ENCODE measurements around the gene PADI6. TPM values are rescaled to one million over a fixed set of nuclear protein-coding genes. Genes with fewer than 3 reads are reported as not detected.

Gene PADI6
- polyA plus RNA-seq, 1 of the 3 experiments (the other 2 are of a cell fraction): not detected

DNA sequence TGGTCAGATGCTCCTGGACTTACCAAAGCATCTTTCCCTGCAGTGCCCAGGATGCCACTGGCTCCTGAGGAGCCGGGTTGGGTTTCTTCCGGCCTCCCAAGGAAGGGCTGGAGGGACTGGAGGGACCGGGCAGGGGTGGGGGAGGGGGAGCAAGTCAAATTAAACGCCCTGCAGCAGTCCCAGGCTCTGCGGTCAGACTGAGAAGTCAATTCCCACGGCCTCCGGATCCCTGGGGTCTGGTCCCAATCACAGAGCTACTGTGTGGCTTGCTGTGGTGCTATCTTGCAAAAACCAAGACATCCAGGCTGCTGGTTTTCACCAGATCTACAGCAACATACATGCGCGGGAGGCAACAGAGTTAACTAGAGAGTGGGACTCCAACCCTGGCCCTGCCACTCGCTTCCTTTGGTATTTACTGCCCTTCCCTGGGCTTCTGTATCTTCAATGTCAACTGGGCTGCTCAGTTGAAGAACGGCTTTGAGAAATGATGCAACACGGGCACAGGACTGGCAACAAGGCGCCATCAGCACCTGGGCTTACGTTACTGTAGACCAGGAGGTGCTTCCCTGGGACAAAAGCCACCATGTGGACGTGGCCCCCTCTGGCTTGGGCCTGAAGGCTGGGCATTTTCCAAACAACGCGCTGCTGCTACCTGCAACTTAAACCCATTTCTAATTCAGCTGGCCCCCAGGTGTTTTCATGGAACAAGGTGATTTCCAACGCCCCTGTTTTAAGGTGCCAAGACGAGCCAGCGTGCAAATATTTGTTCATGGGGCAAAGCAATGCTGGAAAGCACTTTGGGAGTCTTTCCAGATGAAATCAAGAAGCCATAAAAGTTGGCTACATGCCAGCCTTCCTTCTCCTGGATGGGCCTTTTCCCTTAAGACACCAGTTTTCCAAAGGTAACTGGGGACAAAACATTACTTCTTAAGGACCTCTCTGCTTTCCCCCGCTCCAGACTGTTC is 56.0 kb downstream of the PADI6 start:
- Histone ChIP-seq H3K4me1 (ENCODE audit: control insufficient read depth in 1 of 2, insufficient read depth in 2 of 2, low read depth in 1 of 2, low read length in 1 of 2) (peaks cover 0 to 11% of the 10 kb centered on the region in 2 experiments; a peak in 1 of 4 replicates), H3K9ac (no peak overlapping the region), H3K4me3 (ENCODE audit: low read depth in 2 of 2, low read length in 1 of 2) (no peak overlapping the region), H3K4me2 (no peak overlapping the region), H3K36me3 (replicated peaks in 1 of 2; ENCODE audit: control insufficient read depth in 1 of 2, insufficient read depth in 2 of 2, low read length in 1 of 2) (peaks cover 41 to 71% of the 10 kb centered on the region in 2 experiments), H2AFZ (ENCODE audit: low read depth) (no peak overlapping the region), H3F3A (replicated peaks; ENCODE audit: insufficient read depth) (peaks cover 4% of the 10 kb centered on the region), H3K27me3 (ENCODE audit: insufficient read depth) (no peaks in the 10 kb centered on the region), H3K9me2 (no peaks in the 10 kb centered on the region), H3K9me3 (no peaks in the 10 kb centered on the region), H3K79me2 (ENCODE audit: insufficient read depth) (peaks cover 96% of the 10 kb centered on the region), H3K27ac (ENCODE audit: low read depth in 2 of 2, low read length in 1 of 2) (no peak overlapping the region; a peak in 1 of 4 replicates), H4K20me1 (ENCODE audit: insufficient read depth) (peaks cover 78% of the 10 kb centered on the region)
- 0 out of 2 replicates have a peak, but pooled peaks have one; percentile 26 for TF ChIP-seq NFIC (IDR thresholded peaks at IDR 0.05; ENCODE audit: borderline replicate concordance)
- no peak for TF ChIP-seq RCOR1 (IDR thresholded peaks at IDR 0.05; ENCODE audit: low read length)
- TF ChIP-seq GATA2 (CRISPR knock-in tag; IDR thresholded peaks at IDR 0.05): no peak
- POLR2A ChIA-PET: interaction anchor here (1.5 kb wide), 1 partner anchor 10 kb away, joined by 3 read pairs; no protein-coding TSS in a partner anchor
- no peak for DNase-seq
- 96% methylated on average over 18 of the region's 21 CpGs for WGBS (ENCODE audit: low lambda C conversion rate)
- CTCF ChIA-PET: interaction anchor here (1.9 kb wide), 1 partner anchor 74 kb away, joined by 5 read pairs; no protein-coding TSS in a partner anchor

GRCh38 chr1:17429183-17429582 is 57.2 kb downstream of the PADI6 start:
- Histone ChIP-seq H3K9ac (no peak overlapping the region), H3K27ac (ENCODE audit: low read depth in 2 of 2, low read length in 1 of 2) (no peak overlapping the region), H3K4me2 (no peak overlapping the region), H3K36me3 (replicated peaks in 1 of 2; ENCODE audit: control insufficient read depth in 1 of 2, insufficient read depth in 2 of 2, low read length in 1 of 2) (peaks cover 41 to 70% of the 10 kb centered on the region in 2 experiments), H3K79me2 (ENCODE audit: insufficient read depth) (peaks cover 96% of the 10 kb centered on the region), H3K4me3 (ENCODE audit: low read depth in 2 of 2, low read length in 1 of 2) (no peak overlapping the region), H3K9me2 (no peaks in the 10 kb centered on the region), H3K27me3 (ENCODE audit: insufficient read depth) (no peaks in the 10 kb centered on the region), H3F3A (replicated peaks; ENCODE audit: insufficient read depth) (no peaks in the 10 kb centered on the region), H2AFZ (ENCODE audit: low read depth) (no peak overlapping the region), H3K9me3 (no peaks in the 10 kb centered on the region), H4K20me1 (ENCODE audit: insufficient read depth) (peaks cover 78% of the 10 kb centered on the region), H3K4me1 (ENCODE audit: control insufficient read depth in 1 of 2, insufficient read depth in 2 of 2, low read depth in 1 of 2, low read length in 1 of 2) (peaks cover 0 to 2% of the 10 kb centered on the region in 2 experiments; a peak in 1 of 4 replicates)
- WGBS (ENCODE audit: low lambda C conversion rate): 96% methylated on average over 9 of the region's 9 CpGs
- no peak for DNase-seq
- ChIA-PET POLR2A (interaction anchor here (1.5 kb wide), 1 partner anchor 9 kb away, joined by 3 read pairs; no protein-coding TSS in a partner anchor), CTCF (interaction anchor here (1.1 to 1.9 kb wide), 3 partner anchors 8 to 73 kb away, joined by 3 to 5 read pairs (median 5); no protein-coding TSS in a partner anchor)
- no peak for TF ChIP-seq SMC3 (IDR thresholded peaks at IDR 0.05; ENCODE audit: low read depth, low read length)
- no peak for TF ChIP-seq RFX5 (IDR thresholded peaks at IDR 0.05; ENCODE audit: low read length)
- no peak for TF ChIP-seq POLR2AphosphoS5 (IDR thresholded peaks at IDR 0.05; ENCODE audit: low read depth, low read length)
- TF ChIP-seq FOXM1 (IDR thresholded peaks at IDR 0.05; ENCODE audit: low read depth): no peak
- no peak for TF ChIP-seq MXI1 (IDR thresholded peaks at IDR 0.05; ENCODE audit: low read depth, low read length)
- no peak for TF ChIP-seq JUND (IDR thresholded peaks at IDR 0.05)
- TF ChIP-seq PBX3 (IDR thresholded peaks at IDR 0.05): no peak
- TF ChIP-seq, protein P1, sequence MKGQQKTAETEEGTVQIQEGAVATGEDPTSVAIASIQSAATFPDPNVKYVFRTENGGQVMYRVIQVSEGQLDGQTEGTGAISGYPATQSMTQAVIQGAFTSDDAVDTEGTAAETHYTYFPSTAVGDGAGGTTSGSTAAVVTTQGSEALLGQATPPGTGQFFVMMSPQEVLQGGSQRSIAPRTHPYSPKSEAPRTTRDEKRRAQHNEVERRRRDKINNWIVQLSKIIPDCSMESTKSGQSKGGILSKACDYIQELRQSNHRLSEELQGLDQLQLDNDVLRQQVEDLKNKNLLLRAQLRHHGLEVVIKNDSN (IDR thresholded peaks at IDR 0.05; ENCODE audit: borderline replicate concordance, low read depth): no peak
- no peak for TF ChIP-seq MEF2A (IDR thresholded peaks at IDR 0.05; ENCODE audit: borderline replicate concordance, low read depth)
- no peak for TF ChIP-seq YY1 (IDR thresholded peaks at IDR 0.05; ENCODE audit: low read depth)
- TF ChIP-seq IRF3 (IDR thresholded peaks at IDR 0.05; ENCODE audit: low read depth, low read length): no peak
- TF ChIP-seq, protein P2, sequence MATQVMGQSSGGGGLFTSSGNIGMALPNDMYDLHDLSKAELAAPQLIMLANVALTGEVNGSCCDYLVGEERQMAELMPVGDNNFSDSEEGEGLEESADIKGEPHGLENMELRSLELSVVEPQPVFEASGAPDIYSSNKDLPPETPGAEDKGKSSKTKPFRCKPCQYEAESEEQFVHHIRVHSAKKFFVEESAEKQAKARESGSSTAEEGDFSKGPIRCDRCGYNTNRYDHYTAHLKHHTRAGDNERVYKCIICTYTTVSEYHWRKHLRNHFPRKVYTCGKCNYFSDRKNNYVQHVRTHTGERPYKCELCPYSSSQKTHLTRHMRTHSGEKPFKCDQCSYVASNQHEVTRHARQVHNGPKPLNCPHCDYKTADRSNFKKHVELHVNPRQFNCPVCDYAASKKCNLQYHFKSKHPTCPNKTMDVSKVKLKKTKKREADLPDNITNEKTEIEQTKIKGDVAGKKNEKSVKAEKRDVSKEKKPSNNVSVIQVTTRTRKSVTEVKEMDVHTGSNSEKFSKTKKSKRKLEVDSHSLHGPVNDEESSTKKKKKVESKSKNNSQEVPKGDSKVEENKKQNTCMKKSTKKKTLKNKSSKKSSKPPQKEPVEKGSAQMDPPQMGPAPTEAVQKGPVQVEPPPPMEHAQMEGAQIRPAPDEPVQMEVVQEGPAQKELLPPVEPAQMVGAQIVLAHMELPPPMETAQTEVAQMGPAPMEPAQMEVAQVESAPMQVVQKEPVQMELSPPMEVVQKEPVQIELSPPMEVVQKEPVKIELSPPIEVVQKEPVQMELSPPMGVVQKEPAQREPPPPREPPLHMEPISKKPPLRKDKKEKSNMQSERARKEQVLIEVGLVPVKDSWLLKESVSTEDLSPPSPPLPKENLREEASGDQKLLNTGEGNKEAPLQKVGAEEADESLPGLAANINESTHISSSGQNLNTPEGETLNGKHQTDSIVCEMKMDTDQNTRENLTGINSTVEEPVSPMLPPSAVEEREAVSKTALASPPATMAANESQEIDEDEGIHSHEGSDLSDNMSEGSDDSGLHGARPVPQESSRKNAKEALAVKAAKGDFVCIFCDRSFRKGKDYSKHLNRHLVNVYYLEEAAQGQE (IDR thresholded peaks at IDR 0.05; ENCODE audit: low read depth, low read length): no peak
- no peak for TF ChIP-seq RCOR1 (IDR thresholded peaks at IDR 0.05; ENCODE audit: low read length)
- TF ChIP-seq CHD2 (IDR thresholded peaks at IDR 0.05; ENCODE audit: low read length, partially characterized antibody): no peak
- no peak for TF ChIP-seq NRF1 (IDR thresholded peaks at IDR 0.05; ENCODE audit: low read depth, low read length)
- no peak for TF ChIP-seq TCF12 (IDR thresholded peaks at IDR 0.05)
